ENCODE measurements around the gene KBTBD12.
A peak's percentile ranks its signal among the peaks of the same experiment; 100 is the strongest.
"Not testable (repeated sequence)": the region's sequence is repeated elsewhere in the genome, so short reads cannot be mapped to it uniquely, and the experiment has no call there.

KBTBD12 gene

GRCh38 chr3:127906653-127907052, 8.4 kb upstream of the KBTBD12 start:
- DNase-seq, result not testable (repeated sequence)

GRCh38 chr3:127908202-127908601, 6.8 kb upstream of the KBTBD12 start:
- DNase-seq, result no peak

DNA sequence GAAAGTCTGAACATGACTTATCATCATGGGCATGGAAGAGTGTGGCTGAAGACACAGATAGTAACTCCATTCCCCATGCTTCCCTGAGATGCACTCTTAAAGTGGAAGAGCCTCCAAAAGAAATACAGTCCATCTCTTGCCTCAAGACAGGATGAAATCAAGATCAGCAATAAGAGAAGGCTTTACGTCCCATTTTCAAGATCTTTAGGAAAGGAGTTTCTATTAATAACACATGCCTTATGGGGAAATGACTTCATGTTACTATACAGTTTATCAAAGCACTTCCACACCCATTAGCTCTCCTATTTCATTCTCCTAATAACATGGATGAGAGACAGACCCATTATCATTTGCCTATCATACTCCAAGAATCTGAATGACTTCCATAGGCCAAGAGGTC, 6.1 kb upstream of the KBTBD12 start:
- DNase-seq, result no peak

DNA sequence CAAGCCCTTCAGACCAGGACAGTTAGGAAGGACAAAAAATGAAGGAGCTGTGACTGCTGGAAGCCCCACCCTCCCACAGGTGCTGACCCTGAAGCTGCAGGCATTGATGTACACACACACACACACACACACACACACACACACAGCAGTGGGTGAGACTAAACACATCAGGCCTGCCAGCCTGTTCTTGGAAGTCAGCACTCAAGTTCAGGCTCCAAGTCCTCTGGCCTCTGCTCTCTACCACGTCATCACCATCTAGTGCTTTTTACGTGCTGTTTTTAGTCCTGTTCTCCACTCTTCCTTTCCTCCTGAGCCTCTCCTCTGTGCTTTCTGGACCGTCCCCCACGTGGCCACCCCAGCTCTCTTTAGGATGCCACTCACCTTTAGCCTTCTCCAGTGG, 5.4 kb upstream of the KBTBD12 start:
- no peak for DNase-seq

- DNase-seq, result no peak
Measured at GRCh38 chr3:127911421-127911931, 3.6 kb upstream of the KBTBD12 start.

- not testable (repeated sequence) for DNase-seq
Measured at GRCh38 chr3:127913841-127914240, 1.2 kb upstream of the KBTBD12 start.

GRCh38 chr3:127914584-127914983, 448 bp upstream of the KBTBD12 start:
- no peak for DNase-seq

DNA sequence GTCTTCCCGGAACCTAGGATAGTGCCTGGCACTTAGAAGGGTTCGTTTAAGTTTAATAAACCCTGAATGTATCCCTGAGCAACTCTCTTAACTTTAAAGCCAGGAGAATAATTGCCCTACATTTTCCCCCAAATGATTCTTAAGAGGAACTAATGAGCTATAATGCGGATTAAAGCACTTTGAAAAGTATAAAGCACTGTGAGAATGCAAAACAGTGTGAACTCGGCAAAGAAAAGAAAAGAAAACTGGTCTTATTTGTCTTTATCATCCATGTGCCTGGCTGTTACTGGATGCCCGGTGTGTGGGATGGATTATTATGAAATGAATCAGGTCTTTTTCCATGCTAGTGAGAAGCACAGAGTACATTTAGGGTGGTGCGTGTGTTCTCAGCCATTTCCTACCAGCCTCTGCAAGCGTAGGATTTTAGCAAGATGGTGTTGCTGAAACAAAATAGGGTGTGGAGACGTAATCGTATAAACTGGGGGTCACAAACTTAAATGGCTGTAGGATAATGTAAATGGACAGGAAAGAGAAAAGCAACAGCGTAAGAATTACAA, 983 bp downstream of the KBTBD12 start:
- DNase-seq, result peak; percentile 70

- DNase-seq, result no peak
Measured at GRCh38 chr3:127920738-127921137, 5.7 kb downstream of the KBTBD12 start.

DNA sequence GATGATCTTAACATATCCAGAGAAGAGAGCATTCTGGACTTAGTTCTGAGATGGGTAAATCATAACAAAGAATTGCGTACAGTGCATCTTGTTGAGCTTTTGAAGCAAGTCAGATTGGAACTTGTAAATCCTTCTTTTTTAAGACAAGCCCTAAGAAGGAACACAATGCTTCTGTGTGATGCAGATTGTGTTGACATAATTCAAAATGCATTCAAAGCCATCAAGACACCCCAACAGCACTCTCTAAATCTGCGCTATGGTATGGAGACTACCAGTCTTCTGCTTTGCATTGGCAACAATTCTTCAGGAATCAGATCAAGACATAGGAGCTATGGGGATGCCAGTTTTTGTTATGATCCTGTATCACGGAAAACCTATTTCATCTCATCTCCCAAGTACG, 8.6 kb downstream of the KBTBD12 start:
- no peak for DNase-seq

GRCh38 chr3:127925384-127925783, 10.4 kb downstream of the KBTBD12 start:
- DNase-seq, result no peak

- DNase-seq, result no peak
Measured at GRCh38 chr3:127927829-127928604, 13.0 kb downstream of the KBTBD12 start.

DNA sequence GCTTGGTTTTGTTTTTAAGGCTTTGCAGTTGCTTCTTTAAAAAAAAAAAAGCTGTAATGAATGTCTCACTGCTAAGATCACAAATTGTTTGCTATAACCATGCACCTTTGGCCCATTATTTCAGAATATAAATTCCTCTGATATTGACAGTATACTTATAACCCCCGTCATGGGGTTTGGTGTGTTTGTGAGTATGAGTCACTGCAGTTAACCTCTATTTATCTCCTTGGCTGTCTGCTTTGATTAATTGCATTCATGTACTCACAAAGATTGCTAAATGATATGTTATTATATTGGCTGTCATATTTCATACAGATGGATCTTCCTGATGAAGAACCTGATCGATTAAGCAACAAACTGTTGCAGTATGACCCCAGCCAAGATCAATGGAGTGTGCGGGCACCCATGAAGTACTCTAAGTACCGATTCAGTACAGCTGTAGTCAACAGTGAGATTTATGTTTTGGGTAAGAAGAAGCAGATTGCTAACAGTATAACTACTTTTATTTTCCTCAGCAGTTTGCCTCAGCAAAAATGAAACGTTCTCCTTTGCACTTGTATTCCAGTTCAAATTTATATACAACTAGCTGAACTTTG, 14.9 kb downstream of the KBTBD12 start:
- no peak for DNase-seq

DNA sequence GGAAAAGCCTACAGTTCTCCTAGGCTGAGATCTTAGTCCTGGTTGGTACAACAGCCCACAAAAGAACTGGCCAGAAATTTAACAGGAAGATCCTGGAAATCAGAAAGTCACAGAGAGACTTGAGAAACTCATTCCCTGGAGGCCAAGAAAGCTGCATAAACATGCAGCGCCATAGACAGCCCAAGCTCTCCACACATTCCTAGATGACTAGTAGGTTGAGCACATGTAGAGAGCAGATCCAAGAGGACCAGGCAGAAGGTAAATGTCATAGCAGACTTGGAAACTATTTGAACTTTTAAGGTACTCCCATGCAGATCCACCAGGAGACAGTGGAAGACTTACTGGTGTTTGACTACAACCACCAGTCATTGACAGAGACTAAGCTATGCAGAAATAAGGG, 18.4 kb downstream of the KBTBD12 start:
- DNase-seq, result no peak

DNA sequence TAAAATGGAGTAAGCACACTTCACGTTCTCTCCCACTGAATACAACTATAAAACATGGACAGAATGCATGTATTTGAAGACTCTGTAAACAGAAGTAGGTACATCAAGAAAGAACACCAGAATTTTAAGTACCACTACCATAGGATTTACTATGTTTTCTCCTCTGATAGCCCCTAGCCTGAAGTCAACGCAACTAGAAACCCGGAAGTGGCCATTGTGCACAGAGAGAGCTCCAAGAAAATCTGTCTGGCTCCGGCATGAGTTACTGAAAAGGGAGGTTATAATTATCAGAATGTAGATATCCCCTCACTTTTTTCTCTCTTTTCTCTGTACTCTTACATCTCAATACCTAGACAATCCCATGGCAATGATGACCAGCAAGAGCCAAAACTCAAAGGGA, 23.8 kb downstream of the KBTBD12 start:
- no peak for DNase-seq

DNA sequence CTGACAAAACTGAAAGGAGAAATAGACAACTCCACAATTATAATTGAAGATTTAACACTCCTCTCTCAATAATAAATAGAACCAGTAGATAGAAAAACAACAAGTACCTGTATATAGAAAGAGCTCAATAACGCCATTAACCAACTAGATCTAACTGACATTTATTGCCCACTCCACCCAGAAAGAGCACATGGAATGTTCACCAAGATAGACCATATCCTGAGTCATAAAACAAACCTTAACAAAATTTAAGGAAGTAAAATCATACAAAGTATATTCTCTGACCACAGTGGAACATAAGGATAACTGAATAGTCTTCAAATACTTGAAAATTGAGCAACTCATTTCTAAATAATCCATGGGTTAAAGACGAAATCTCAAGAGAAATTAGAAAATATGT, 25.1 kb downstream of the KBTBD12 start:
- DNase-seq, result no peak

DNA sequence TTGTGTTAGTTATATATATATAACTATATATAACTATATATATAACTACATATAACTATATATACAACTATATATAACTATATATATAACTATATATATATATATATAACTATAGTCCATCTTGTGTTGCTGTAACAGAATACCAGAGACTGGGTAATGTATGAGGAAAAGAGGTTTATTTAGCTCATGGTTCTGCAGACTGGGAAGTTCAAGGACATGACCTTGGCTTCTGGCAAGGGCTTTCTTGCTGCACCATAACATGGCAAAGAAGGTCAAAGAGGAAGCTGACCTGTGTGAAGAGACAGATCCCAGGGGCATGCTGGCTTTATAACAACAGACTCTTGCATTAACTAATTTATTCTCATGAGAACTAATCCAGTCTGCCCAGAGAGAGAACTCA, 27.6 kb downstream of the KBTBD12 start:
- no peak for DNase-seq

DNA sequence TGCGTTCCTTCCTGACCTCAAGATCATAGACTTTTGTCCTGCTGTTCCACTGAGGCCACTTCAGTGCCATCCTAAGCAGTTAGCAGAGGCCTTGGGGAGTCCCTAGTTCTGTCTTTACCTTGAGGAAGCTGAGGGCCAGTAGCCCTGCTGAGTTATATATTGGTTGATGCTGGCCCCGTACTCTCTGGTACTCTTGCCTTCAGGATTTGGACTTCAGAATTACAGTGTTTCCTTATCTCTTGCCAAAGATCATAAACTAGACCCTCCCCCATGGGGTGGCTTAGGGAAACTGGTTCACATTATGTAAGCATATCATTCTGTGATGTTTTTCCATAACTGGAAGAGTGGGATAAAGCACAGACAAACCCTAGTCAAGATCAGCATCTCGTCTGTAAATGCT, 33.2 kb downstream of the KBTBD12 start:
- DNase-seq, result no peak

- DNase-seq, result no peak
Measured at GRCh38 chr3:127949446-127950055, 34.5 kb downstream of the KBTBD12 start.

DNA sequence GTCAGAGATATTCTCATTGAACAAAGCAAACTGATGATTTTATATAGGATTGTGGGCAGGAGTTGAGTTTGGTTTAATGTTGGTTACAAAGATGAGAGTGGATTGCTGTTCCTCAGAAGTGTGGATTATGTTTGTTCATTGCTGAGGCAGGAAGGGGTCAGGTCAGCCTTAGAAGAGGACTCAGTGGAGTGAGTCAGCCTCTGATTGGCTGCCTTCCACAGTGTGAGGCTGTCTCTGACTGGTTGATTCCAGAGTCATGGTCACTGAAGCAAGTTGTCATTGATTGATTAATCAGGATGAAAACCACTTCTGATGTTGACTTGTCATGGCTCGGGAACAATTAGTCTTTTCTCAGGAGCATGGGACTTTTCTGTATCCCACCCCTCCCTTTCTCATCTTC, 36.2 kb downstream of the KBTBD12 start:
- DNase-seq, result no peak

GRCh38 chr3:127953091-127954035, 38.3 kb downstream of the KBTBD12 start:
- no peak for DNase-seq

- DNase-seq, result no peak
Measured at GRCh38 chr3:127954640-127955039, 39.6 kb downstream of the KBTBD12 start.

DNA sequence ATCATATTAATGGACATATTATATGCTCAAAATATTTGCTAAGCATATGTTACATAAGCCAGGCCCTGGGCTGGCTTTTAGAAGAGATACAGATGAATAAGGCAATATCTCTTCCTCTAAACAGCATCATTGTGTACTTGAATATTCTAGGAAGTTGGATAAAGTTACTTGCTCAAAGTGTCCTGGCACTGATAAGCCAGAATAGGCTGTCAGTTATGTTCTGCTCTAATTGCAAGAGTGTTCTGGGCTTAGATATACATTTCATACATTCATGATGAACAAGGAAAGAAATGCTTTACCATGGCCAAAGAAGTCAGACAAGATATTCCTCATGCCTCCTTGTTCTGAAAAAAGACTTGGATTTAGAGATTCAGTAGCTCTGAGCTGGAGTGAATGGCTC, 40.7 kb downstream of the KBTBD12 start:
- no peak for DNase-seq

All from NCI-H1105 (cell line).